Stimulated activated CD4-positive, alpha-beta T cell treated with anti-CD3 and anti-CD28 coated beads, Interleukin-12 subunit alpha, Interleukin-12 subunit beta, amount 100 ng/mL, for 24 hours (primary cell): ENCODE data around the gene SCLY.

ENCODE experiments used
- DNase-seq, 2 experiments: peaks; one replicate each; pipeline ENCODE4 v3.0.0-alpha.2; 2020; ENCODE audit warnings: low read depth in 2 of 2

The SCLY gene

DNA sequence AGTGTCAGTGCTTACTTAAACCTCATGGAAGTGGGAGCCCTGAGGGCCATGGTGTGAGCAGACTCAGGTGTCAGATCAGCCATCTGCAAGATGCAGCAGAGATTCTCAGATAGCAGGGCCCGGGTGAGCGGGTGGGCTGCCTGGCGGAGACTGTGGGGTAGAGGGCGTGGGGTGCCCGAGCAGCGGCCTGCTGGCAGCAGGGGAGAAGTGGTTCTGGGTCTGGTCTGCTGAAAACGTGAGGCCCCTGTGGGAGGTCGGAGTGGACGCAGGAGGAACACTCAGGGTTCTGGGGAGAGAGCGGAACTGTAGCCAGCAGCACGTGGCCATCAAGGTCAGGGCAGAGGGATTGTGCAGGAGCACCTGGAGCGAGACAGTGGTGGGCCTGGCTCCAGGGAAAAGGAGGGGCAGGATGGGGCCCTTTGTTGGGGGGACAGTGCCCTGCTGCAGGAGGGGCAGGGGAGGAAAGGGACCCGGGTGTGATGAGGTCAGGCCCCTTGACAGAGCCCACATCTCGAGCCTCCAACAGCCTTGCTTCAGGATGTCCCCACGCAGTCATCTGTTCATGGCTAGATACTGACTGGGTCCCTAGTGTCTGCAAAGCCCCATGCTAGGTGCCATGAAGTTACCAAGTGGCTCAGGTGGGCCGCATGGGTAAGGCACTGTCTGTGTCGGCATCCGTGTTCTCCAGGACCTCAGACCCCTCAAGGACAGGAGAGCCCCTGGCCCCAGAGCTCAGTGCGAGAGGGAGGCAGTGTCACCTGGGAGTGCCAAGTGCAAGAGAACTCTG lies 36.6 kb downstream of the SCLY start:
- DNase-seq: no peak

DNA sequence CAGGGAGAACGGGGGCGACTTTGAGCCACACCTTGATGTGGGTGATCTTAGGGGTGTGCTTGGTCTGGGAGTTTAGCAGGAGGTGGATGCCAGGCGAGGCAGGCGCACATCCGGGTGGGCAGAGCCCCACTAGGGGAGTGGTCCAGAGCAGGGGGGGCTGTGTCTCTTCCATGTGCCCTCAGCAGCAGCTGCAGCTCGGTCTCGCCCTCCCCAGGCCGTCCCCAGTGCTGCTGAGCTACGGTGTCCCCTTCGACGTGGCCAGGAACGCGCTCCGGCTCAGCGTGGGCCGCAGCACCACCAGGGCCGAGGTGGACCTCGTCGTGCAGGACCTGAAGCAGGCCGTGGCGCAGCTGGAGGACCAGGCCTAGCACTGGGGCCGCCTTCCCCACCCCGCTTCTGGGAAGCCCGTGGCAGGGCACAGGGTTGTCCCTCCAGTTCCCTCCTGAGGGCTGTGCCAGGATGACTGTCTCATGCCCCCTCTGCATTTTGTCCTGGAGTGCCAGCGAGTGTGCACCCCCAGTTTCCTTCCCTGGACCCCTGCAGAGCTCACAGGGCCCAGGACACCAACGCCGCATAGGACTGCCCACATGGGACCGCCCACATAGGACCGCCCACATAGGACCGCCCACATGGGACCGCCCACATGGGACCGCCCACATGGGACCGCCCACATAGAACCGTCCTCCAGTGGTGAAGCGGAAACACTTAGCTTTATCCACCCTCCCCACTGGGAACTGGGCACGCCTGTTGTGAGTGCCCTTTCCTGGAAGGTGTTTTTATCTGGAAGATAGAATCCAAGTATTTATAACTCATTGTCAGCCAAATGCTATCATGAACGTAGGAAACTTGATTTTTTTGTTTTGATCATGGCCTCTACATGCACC lies 37.4 kb downstream of the SCLY start:
- DNase-seq: no peak

DNA sequence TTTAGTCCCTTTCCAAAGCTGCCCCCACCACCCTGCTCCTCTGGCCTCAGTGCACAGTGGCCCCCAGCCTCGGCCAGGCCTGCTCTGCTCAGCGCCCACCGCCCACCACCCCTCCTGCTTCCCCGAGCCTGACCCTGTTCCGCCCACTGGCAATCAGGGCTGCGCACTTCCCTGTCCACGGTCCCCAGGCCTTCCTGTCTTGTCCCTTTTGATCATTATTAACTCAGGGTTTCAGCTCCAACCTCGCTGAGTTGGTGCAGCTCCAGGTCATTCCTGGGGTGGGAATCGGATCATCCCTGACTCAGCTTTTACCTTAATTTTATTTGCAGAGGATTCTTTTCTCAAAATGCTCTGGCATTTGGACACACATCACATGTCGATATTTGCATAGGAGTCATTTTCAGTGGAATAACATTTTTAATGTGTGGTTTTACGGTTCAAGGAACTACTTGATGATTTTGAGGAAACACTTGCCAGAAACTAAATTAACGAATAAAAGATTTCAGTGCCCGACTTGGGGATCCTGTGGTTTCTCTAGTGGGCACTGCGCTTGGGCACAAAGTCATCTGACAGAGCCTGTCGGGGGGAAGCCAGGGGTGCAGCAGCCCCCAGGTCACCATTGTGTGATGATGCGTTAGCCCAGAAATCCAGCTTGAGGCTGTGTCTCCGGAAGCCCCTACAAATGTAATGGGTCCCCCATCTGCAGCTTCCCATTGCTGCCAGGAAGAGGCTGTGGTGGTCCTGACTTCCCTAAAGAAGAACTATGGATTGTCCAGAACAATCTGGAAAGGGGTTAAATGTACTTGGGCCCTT lies 38.3 kb downstream of the SCLY start:
- no peak for DNase-seq

DNA sequence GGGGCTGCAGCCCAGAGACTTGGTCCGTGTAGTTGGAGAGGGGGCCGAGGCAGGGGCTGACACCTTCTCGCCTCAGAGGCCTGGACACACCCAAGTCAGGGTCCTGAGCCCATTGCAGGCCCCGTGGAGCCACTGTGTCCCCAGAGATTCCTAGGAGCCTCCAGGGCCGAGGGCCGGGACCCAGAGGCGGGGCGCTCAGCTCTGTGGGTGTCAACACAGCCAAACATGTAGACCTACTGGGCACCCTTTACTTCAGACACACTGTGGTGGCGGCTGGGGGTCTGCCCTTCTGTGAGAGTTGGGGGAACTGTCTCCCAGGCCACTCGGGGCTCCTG lies 38.9 kb downstream of the SCLY start:
- DNase-seq: no peak

DNA sequence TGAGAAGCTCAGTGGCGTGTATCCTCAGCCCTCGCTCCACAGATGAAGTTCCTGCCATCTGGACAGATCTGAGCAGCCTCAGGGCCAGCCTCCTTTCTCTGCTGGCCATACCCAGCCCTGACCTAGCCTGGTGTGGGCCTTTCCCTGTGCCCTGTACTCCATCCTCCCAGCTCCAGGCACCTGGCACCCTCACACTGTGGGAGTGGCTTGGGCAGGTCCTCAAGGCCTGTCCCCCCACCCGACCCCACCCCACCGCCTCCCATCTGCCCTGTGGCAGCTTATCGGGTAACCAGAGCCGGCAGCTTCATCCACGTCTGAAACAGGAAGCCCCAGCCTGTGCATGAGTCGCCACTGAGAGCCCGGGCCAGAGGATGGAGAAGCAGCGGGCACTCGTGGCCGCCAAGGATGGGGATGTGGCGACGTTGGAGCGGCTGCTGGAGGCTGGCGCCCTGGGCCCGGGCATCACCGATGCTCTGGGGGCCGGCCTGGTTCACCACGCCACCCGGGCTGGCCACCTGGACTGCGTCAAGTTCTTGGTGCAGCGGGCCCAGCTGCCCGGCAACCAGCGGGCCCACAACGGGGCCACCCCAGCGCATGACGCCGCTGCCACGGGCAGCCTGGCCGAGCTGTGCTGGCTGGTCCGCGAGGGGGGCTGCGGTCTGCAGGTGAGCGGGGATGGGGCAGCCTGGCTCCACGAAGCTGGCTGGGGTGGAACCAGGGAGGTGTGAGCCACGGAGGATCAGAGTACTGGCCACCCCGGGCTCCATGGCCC lies 39.4 kb downstream of the SCLY start, which contains the start of gene ESPNL:
TSS of gene ESPNL (plus strand) at position 292 of the 772 bp plus-strand sequence. CDS start at position 372, 80 bp downstream.
- DNase-seq: no peak

DNA sequence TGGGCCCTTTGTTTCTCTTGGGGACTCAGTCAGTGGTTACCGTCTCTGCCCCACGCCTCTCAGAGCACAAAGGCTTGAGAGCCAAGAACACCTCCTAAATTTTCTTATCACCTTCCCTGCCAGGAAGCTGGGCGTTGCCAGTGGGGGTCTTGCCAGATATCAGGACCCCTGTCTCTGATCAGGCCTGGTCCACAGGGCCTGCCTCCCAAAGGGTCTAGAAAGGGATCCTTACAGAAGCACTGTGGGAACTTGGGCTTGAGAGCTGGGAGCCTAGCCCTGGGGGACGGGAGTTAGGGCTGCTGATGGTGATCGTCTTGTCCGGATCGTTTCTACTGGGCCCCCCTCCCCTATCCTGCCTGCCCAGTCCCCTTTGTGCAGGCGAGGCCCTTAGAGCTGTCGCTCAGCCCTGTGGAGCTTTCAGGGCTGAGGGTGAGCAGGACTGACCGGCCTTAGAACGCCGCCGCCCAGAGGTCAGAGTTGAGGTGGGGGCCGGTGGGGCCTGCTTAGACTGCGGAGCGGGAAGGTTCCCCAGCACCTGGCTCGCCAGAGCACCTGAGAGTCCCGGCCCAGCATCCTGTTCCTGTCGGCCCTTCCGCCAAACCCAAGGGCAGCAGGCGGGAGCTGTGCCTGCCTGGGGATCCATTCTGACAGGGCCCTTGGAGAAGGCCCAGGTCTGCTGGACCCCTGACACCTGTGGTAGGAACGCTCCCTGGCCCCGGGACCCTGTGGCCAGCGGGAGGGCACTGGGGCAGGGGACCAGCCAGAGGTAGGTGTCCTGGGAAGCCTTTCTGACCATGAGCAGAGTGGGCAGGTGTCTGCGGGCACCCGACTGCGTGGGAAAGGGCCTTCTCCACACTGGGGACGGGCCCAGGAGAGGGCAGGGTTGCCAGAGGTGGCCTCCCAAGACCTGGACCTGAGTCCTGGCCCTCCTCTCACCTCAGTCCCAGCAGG lies 40.3 kb downstream of the SCLY start:
- no peak for DNase-seq

DNA sequence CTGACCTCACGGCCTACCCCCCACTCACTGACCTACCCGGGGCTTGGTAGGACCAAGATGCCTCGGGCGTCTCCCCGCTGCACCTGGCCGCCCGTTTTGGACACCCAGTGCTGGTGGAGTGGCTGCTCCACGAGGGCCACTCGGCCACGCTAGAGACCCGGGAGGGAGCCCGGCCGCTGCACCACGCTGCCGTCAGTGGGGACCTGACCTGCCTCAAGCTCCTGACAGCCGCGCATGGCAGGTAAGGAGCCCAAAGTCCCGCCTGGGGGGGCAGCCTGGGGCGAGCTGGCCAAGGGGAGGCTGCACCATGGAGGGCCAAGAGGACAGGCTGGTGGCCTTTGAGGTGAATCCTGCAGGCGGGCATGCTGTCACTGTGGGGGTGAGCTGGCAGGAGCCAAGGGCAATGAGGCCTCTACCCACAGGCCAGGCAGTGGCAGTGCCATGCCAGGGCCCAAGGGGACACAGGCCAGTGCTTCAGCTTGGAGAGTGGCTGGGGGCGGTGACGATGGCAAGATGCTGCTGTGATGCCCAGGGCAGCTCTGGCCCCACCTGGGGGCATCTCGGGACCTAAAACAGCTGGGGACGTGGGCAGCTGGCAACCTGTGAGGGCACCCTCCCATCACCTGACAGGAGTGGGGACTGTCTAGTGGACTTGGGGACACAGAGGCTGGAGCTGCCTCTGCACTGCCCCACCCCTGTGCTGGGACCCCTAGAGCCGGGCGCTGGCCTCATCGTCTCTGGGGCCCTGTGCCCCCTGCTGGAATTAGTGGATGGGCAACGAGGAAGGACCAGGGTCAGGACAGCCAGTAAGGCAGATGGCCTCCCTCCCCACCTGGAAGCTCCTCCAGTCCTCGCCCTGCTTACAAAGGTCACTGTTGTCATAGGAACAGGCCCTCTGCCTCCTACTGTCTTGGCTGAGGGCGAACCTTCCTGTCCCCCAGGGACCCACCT lies 41.4 kb downstream of the SCLY start:
- no peak for DNase-seq

DNA sequence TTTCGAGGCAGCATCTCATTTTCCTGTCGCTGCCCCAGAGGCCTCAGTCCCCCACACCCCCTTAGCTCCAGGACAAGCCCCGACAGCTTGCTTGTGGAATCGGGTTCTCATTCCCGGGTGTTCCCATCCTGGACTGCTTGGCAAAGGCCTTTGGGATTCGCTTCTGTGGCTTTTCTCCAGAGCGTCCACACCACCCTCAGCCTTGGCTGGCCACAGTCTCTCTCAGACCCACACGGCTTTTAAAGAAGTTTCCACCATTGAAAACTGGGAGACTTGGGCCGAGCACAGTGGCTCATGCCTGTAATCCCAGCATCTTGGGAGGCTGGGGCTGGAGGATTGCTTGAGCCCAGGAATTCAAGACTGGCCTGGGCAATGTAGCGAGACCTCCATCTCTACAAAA lies 42.1 kb downstream of the SCLY start:
- DNase-seq: no peak

DNA sequence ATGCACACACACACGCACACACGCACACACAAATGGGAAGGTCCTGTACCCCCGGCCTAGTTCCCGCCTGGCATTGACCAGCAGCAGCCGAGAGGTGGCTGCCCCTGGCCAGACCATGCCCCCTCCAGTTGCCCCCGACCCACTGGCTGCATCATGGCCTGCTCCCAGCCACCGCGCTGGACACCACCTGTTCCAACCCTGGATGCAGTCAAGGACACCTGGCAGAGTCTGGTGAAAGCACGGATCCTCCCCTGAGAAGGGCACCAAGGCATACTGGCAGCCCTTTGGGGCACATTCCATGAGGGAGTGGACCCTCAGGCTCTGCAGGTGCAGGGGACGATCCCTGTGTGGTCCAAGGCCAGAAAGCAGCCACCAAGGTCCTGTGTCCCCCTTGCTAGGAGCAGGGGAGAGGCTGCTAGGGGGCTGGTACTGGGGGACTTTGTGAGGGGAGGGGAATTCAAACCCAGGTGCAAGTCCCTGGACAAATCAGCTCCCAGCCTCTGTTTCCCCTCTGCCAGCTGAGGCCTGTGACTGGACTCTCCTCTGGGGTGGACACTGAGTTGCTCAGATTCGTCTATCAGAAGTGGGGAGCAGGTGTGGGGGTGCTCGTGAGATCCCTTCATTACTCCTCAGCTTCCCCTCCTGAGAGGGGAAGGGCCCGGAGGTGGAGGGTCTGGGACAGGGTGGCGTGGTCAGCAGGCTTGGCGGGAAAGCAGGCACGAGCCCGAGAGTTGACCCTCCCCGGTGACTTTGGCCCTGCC lies 42.8 kb downstream of the SCLY start:
- DNase-seq: no peak

DNA sequence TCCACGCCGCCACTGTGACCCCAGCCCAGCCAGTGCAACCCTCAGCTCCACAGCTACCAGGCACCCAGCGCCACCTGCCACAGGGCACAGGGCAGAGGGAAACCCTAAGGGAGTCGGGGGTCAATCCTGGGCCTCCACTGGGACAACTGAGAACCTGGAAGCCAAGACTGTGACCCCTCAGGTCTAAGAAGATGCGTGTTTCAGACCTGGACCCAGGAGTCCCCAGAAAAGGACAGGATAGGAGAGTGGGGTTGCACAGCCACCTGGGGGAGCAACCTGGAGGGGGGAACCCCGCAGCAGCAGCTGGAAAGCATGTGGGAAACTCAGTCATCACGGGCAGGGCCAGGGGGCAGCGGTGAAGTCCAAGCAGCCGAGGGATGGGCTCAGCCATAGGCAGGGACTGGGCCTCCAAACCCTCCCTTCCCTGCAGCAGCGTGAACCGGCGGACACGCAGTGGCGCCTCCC lies 43.5 kb downstream of the SCLY start:
- DNase-seq: no peak

DNA sequence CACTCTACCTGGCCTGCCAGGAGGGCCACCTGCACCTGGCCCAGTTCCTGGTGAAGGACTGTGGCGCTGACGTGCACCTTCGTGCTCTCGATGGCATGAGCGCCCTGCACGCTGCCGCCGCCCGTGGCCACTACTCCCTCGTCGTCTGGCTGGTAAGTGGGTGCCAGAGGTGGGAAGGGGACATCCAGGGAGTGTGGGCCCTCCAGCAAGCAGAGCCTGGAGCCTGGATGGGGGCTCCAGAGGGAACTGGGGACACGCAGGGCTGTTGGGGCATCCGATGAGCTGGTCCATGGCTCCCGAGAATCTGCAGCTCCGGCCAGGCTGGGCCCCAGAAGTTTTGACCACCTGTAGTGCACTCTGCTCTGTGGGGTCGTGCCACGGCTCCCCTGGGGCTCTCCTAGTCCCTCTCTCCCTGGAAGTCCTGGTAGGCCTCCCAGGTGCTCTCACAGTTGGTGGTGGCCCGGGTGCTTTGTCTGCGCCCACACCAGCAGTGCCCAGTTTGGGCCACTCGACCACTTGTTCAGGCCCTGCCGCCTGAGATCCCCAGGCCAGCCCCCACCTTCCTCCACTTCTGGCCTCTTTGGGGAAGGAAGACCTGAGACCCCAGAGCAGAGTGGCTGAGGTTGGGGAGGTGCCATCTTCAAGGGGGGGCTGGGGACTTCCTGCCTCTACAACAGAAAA lies 44.0 kb downstream of the SCLY start:
- DNase-seq: no peak

DNA sequence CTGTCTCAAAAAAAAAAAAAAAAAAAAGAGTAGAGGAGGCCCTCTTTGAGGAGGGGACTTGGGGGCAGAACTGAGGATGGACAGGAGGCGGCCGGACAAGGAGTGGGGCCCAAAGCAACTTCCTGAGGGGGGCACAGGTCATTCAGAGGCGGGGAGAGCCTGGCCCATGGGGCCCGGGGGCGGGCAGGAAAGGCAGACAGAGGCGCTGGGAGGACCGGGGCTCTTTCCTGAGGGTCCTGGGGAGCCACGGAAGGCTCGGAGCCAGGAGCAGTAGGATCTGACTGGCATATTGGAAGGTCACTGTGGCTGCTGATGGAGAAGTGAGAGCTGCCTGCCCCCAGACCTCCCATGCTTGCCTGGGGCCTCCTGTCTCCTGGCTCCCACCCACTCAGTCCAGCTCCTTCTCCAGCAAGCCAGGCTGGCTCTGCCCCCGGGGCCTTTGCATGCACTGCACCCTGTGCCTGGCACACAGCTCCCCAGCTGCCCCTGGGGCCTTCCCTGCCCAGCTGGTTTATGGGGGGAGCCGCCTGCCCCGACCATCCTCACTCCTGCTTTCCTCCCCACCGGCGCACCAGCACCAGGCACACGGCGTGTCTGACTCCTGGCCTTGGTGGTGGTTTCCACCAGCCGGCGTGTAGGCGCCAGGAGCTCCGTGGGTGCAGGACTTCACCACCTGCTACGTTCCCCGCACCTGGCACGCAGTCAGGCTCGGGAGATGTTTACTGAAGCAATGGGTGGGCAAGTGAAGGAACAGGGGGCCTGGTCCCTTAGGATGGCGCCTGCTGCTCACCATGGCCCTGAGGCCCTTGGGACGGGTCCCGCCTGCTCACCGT lies 44.9 kb downstream of the SCLY start:
- DNase-seq: no peak

DNA sequence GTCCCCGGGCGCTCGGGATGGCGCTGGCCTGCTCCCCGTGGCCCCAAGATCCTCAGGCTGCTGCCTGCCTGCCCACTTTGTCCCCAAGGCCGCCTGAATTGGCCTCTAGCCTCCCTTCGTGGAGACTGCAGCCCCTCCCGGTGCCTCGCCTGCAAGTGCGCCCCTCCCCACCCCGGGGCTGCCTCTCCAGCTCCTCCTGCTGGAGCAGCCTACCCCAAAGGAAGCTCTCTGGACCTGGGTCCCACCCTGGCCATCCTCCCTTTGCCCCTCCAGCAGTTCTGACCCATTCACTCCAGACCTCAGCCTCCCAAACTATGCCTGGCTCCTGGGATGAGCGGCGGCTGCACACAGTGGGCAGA lies 45.5 kb downstream of the SCLY start:
- no peak for DNase-seq

DNA sequence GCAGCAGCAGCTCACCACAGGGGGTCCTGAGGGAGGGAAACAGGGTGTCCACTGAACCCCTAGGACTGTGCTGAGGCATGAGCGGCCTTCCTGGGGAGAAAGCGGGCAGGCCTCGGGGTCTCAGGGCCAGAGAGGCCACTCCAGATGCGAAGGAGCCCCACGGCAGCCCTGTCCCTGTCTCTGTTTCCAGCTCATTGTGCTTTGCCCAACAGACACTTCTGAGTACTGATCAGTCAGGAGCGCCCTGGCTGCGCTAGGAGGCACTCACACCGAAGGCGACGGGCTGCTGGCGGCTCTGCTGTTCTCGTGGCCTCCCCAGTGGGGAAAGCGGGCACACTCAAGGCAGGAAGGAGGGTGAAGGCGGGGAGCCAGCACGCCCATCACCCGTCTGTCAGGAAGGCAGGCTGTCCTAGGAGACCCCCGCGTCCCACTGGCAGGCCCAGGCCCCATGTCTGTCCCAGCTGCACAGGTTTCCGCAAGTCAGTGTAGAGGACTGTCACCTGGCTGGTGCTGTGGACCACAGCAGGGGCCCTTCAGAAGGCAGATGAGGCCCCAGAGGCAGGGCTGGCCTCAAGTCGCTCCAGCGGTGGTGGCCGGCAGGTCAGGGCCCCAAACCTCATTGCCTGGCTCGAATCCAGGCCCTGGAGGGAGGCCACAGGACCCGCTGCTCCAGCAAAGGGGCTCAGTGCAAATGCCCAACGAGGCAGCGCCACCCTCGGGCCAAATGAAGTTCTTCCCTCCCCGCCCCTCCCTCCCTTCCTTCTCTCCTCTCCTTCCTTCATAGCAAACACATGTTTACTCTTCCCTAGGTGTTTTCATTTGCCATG lies 46.1 kb downstream of the SCLY start:
- no peak for DNase-seq

DNA sequence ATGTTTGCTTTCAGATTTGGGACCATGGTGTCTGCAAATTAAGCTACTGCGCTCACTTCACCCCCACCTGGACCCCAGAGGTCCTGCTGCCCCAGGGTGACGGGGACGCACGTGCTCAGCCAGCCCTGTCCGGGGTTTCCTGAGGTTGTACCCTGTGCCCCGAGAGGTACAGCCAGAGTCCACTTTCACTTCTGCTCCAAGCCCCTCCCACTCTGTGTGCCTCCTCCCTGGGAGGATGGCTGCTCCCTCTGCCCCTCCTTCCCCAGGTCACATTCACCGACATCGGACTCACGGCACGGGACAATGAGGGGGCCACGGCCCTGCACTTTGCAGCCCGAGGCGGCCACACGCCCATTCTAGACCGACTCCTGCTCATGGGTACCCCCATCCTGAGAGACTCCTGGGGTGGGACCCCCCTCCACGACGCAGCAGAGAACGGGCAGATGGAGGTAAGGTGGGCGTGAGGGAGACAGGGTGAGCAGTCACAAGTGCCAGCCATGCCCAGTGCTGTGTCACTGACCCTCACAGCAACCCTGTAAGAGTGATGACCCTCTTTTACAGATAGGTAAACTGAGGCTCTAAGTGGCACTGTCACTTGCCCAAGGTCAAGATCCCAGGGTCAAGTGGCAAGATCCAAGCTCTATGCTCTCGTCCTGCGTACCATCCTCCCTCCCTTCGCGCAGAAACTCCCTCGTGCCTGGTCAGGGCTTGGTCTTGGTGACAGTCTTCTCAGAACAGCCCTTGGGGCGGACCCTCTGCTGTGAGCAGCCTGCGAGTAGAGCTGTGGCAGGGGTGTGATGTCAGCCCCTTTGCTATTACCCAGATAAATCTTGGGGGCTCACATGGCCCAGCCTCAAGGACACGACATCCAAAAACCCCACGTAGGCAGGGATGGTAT lies 47.0 kb downstream of the SCLY start:
- DNase-seq: no peak
